Renal pelvis (tissue), 12 donors: Measurements from ENCODE around the gene APBA2. TPM values are rescaled to one million over a fixed set of nuclear protein-coding genes. Genes with fewer than 3 reads are reported as not detected.
"Not testable (repeated sequence)": the region's sequence is repeated elsewhere in the genome, so short reads cannot be mapped to it uniquely, and the experiment has no call there.

Experiments used
- DNase-seq: peaks from one replicate; pipeline ENCODE4 v3.0.0-alpha.2; 2013
- long read RNA-seq, 16 experiments: transcript quantifications; one replicate each; lab custom pipeline, GENCODE V29; 2026
- polyA plus RNA-seq, 3 donors: library from polyadenylated mRNA; unstranded; fragments of 120-200 nt; gene quantifications; one replicate each; pipeline ENCODE4 v1.2.1, GENCODE V29; 2013; ENCODE audit not compliant: insufficient read length in 3 of 3

APBA2 gene
- 10 to 100 TPM; 12.6 to 18.3 (median 15.3) TPM for polyA plus RNA-seq
- long read RNA-seq, donor 1, partial matches to known transcripts = 0 of 1 reads
- long read RNA-seq, donor 1, other reads (novel, unspliced or antisense) = 0 of 1 reads
- long read RNA-seq, donor 2, partial matches to known transcripts = 0 of 1 reads
- long read RNA-seq, donor 2, other reads (novel, unspliced or antisense) = 0 of 1 reads
- long read RNA-seq, donor 3 = 0 reads
- long read RNA-seq, donor 4 = 0 reads
- long read RNA-seq, donor 5 = 0 reads
- long read RNA-seq, donor 6 = 0 reads
- long read RNA-seq, donor 7 = 0 reads
- long read RNA-seq, donor 8 = 0 reads
- long read RNA-seq, donor 9 = 0 reads
- long read RNA-seq, donor 10 = 0 reads
- long read RNA-seq, donor 11 = 0 reads
- long read RNA-seq, donor 12, partial matches to known transcripts = 0 of 1 reads
- long read RNA-seq, donor 12, other reads (novel, unspliced or antisense) = 0 of 1 reads
- long read RNA-seq, donor 13 = 0 reads
- long read RNA-seq, donor 14 = 0 reads
- long read RNA-seq, donor 15 = 0 reads
- long read RNA-seq, donor 16 = 0 reads

- peak; percentile 52 for DNase-seq
Measured at GRCh38 chr15:28885630-28886430, at the start of gene APBA2. Gene APBA2 (plus strand): TSS chr15:28885974. CDS start chr15:29053885, 167,911 bp downstream.

- not testable (repeated sequence) for DNase-seq
Measured at GRCh38 chr15:28840285-28840684, 45.5 kb upstream of the APBA2 start.

GRCh38 chr15:28842210-28842609 is 43.6 kb upstream of the APBA2 start:
- not testable (repeated sequence) for DNase-seq

- not testable (repeated sequence) for DNase-seq
Measured at GRCh38 chr15:28843520-28843919, 42.3 kb upstream of the APBA2 start.

GRCh38 chr15:28844147-28844546 is 41.6 kb upstream of the APBA2 start:
- DNase-seq = not testable (repeated sequence)

GRCh38 chr15:28847247-28847646 is 38.5 kb upstream of the APBA2 start:
- DNase-seq = not testable (repeated sequence)

- DNase-seq = not testable (repeated sequence)
Measured at GRCh38 chr15:28847959-28848358, 37.8 kb upstream of the APBA2 start.

- not testable (repeated sequence) for DNase-seq
Measured at GRCh38 chr15:28848521-28848920, 37.3 kb upstream of the APBA2 start, which contains the start of gene GOLGA6L7. Gene GOLGA6L7 (minus strand): TSS chr15:28848644. CDS start chr15:28848549, 95 bp downstream.

- not testable (repeated sequence) for DNase-seq
Measured at GRCh38 chr15:28849271-28849670, 36.5 kb upstream of the APBA2 start.

- DNase-seq = not testable (repeated sequence)
Measured at GRCh38 chr15:28849766-28850165, 36.0 kb upstream of the APBA2 start.

- DNase-seq = not testable (repeated sequence)
Measured at GRCh38 chr15:28853654-28854053, 32.1 kb upstream of the APBA2 start.

- not testable (repeated sequence) for DNase-seq
Measured at GRCh38 chr15:28854578-28854977, 31.2 kb upstream of the APBA2 start.

GRCh38 chr15:28861031-28861534 is 24.7 kb upstream of the APBA2 start:
- no peak for DNase-seq

- DNase-seq = not testable (repeated sequence)
Measured at GRCh38 chr15:28861589-28862293, 24.0 kb upstream of the APBA2 start.

- DNase-seq = no peak
Measured at GRCh38 chr15:28868744-28869345, 16.9 kb upstream of the APBA2 start.

GRCh38 chr15:28871168-28871567 is 14.6 kb upstream of the APBA2 start:
- no peak for DNase-seq

- DNase-seq = no peak
Measured at GRCh38 chr15:28873006-28873405, 12.8 kb upstream of the APBA2 start.

- no peak for DNase-seq
Measured at GRCh38 chr15:28873585-28874190, 12.1 kb upstream of the APBA2 start.

GRCh38 chr15:28875461-28876000 is 10.2 kb upstream of the APBA2 start:
- no peak for DNase-seq
